HK-2 (cell line): ENCODE results near the gene SPANXN2.
"Not testable (repeated sequence)": the region's sequence is repeated elsewhere in the genome, so short reads cannot be mapped to it uniquely, and the experiment has no call there.

Experiments used
- DNase-seq: peaks from one replicate; pipeline ENCODE4 v3.0.0-alpha.2; 2018; ENCODE audit not compliant: unreplicated experiment

Gene SPANXN2, protein sequence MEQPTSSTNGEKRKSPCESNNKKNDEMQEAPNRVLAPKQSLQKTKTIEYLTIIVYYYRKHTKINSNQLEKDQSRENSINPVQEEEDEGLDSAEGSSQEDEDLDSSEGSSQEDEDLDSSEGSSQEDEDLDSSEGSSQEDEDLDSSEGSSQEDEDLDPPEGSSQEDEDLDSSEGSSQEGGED

DNA sequence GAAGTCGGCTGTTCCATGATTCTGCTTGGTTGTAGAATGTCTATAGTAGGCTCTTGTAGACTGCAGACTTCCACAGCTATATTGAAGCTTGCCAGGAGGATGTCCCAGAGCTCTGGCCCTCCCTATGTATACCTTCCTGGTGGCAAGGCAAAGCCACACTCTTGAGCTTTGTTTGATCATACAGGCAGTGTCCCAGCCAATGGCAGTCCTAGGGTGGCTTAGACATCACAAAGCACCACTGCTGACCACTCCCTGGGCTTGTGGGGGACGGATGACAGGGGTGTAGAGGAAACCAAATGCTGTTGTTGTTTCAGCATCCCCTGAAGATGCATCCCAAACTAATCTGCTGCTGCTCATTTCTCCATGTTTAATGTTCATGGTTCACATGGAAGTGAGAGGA is at the start of gene SPANXN2:
Gene SPANXN2 (minus strand): TSS at position 101 of the 400 bp plus-strand sequence. CDS start 84 bp downstream, at position 17.
- not testable (repeated sequence) for DNase-seq

DNA sequence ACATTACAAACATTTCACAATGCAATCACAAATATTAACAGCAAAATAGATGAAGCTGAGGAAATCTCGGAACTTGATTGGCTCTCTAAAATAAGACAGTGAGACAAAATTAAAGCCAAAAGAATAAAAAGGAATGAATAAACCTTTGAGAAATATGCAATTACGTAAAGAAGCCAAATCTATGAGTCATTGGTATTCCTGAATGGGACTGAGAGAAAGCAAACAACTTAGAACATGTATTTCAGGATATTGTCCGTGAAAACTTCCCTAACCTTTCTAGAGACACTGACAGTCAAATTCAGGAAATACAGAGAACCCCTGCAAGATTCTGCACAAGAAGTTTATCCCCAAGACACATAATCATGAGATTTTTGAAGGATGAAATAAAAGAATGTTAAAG is 48.4 kb upstream of the SPANXN2 start:
- no peak for DNase-seq

DNA sequence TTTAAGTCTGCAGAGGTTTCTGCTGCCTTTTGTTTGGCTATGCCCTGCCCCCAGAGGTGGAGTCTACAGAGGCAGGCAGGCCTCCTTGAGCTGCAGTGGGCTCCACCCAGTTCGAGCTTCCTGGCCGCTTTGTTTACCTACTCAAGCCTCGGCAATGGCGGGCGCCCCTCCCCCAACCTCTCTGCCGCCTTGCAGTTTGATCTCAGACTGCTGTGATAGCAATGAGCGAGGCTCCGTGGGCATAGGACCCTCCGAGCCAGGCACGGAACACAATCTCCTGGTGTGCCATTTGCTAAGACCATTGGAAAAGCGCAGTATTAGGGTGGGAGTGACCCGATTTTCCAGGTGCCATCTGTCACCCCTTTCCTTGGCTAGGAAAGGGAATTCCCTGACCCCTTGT is 47.2 kb upstream of the SPANXN2 start:
- not testable (repeated sequence) for DNase-seq

DNA sequence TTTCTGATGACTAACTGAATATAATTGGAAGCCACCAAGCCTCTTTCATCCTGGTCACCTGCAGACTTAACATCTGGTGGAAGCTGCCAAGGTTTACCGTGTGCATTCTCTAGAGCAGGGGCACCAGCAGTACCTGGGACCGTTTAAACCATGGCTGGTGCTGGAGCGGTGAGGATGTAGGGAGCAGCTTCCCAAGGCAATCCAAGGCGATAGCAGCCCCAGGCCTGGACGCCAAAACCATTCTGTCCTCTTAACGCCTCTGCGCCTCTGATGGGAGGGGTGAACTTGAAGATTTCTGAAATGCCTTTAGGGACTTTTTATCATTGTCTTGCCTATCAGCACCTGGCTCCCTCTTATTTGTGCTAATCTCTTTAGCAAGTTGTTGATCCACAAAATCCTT is 37.3 kb upstream of the SPANXN2 start:
- no peak for DNase-seq

DNA sequence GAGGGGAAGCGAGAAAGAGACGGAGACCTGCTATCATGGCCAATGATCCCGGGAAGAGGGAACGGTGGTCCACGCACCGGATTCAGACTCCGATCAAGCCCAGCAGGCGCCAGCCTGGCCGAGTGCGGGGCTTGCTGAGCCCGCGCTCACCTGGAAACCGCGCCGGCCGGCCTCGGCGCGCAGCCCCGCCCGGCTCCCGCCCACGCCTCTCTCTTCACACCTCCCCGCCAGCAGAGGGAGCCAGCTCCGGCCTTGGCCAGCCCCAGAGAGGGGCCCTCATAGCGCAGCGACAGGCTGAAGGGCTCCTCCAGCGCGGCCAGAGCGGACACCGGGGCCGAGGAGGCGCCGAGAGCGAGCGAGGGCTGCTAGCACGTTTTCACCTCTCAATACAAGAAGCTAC is 36.8 kb upstream of the SPANXN2 start:
- no peak for DNase-seq

DNA sequence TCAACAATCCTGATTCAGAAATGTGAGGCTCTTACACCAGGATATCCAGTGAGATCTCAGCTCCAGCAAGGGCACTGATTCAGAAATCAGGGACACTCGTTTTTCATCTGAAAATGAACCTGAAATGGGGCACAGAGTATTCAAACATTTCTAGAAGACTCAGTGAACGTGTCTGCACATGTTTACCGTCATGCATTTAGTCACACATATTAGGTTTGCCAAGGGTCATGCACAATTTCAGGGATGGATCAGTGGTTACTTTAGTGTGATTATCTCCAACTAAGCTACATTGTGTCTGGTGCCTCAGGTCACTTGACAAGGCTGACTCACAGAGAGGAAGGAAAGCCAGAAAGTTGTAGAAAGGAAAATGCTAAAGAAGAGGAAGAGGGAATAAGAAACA is 33.6 kb upstream of the SPANXN2 start:
- DNase-seq: no peak

DNA sequence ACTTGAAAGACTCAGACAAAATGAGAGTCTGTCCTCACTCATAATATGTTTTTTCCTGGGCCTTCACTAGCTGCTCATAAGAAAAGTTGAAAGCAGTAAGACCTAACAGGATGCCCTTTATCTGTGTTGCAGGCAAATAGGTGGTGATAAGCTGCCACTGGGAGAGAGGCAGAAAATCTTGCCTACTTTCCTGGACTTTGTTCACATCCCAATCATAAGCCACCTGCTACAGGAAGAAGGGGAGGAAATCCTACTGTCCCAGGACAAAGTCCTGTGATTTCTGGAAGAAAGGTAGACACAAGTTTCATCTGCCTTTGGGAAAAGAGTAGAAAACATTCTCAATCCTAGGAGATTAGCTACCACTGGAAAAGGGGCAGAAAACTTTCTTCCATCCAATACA is 13.3 kb upstream of the SPANXN2 start:
- no peak for DNase-seq

DNA sequence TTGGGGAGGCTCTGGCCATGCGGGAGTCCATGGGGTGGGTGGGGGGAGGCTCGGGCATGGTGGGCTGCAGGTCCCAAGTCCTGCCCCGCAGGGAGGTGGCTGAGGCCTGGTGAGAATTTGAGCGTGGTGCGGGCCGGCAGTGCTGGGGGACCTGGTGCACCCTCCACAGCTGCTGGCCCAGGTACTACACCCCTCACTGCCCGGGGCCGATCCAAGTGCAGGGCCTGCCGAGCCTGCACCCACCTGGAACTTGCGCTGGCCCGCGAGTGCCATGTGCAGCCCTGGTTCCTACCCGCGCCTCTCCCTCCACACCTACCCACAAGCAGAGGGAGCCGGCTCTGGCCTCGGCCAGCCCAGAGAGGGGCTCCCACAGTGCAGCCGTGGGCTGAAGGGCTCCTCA is 5.7 kb upstream of the SPANXN2 start:
- no peak for DNase-seq

DNA sequence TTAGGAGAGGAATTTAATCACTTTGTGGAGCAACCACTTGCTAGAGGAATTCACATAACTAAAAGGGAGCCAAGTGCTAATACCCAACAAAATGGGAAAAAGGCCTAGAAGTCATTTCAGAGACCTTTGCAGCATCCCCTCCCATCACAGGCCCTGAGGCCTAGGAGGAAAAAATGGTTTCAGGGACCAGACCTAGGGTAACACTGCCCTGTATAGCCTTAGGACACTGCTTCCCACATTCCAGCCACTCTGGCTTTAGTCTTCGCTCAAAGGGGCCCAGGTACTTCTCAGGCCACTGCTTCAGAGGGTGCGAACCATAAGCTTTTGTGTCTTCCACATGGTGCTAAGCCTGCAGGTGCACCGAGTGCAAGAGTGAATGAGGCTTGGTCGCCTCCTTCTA is 19.1 kb downstream of the SPANXN2 start:
- DNase-seq: no peak

DNA sequence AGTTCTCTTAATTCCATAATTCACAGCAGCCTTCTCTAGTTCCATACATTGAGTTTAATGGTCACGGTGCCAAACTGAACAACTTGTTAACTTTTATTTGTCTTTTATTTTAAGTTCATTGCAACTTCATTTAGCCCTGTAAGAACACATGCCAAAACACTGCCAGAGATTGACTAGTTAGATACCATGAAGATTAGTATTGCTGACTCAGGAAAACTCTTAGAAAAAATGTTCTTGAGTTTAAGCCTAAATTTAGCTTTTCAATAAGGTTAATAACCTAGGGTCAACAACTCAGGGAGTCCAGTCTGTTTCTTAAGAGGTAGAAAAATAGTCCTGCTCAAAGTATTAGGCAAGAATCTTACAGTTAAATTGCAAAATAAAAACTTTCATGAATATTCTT is 25.7 kb downstream of the SPANXN2 start:
- no peak for DNase-seq

DNA sequence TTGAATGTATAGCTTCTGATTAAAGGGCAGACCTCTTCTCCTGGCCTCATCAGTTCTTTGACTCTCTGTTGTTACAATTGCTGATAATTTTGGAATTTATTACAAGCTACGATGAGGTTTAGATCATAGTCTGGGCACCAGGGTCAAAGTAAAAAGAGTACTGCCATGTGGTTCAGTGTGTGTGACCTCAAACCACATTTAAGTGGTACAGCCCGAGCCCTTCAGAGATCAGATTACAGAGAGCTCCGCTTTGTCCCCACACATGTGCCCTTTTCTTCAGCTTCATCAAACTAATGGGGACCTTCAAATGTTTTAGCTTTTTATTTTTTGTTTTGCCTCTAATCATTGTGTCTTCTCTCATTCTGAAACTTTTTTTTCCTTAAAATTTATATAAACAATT is 37.1 kb downstream of the SPANXN2 start:
- DNase-seq: no peak

DNA sequence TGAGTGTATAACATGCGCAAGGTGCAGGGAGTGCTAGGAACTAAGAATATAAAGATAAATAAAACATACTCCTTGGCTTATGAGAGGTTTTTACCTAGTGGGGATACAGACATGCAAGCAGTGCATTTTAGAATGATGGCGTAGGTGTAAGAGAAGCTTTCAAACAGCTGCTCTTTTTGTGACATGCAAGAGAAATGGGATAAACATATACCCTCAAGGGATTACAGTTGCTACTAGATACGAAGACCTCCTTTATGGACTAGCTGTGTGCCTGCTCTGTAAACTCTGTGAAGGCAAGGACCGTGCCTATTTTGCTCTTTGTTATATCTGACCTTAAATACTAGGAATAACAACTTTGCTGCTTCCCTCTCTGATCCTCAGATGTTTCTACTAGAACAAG is 45.6 kb downstream of the SPANXN2 start:
- DNase-seq: no peak

DNA sequence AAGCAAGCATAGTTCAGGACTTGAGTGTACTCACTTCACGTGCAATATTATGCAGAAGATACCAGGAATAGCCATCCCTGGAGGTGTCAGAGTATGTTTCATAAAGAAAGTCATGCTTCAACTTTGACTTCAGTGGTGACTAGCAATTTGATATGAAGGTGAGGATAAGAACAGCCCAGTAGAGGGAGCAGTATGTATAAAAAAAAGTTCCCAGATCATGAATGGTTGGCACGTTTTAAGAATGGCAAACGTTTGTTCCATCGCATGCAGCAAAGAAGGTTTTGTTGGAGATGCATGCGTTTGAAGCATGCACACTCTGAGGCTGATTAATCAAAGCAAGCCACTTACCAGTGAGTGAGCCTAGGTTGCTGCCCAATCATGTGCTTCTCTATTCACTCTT is 51.2 kb downstream of the SPANXN2 start:
- DNase-seq: no peak

DNA sequence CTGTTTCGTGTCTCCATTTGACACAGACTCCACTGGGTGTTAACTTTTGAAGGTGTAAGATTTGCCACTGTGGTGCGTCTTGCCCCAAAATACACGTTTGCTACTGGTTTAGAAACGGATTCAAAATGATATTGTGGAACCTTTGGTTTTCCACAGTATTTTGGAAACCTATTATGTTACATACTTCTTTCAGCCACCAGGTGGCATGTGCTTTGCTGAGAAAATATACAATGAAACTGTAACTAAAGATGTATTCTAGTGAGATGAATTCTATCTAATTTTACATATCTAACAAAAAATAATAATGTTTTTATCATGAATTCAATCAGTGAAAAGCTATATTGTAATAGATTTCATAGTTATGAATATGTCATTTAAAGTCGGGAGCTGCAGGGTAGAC is 56.2 kb downstream of the SPANXN2 start:
- no peak for DNase-seq

DNA sequence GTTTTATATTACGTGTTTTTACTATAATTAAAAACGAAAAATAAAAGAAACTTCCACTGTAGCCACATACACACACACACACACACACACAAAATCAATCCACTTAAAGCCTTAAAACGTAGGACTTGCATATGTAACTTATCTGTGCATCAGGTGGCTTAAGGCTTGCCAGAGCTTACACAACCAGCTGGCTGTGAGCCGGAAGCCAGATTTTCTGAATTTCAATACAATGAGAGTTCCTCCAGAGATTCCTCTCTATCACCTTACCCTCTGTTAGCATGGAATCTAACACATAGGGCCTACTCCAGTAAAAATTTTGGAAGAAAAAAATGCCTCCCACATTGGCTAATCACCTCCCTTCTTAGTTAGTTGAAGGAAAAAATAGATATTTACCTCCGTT is 56.8 kb downstream of the SPANXN2 start:
- no peak for DNase-seq
